Measurements from ENCODE around the gene TCP11L1.
"Not testable (repeated sequence)": the region's sequence is repeated elsewhere in the genome, so short reads cannot be mapped to it uniquely, and the experiment has no call there.

GRCh38 chr11:33122696-33123095 lies 83.3 kb downstream of the TCP11L1 start:
- not testable (repeated sequence) for TF ChIP-seq EZH2 (IDR thresholded peaks at IDR 0.05); POLR2AphosphoS5 (IDR thresholded peaks at IDR 0.05; ENCODE audit: borderline replicate concordance, low read depth, low read length)

Data from SK-N-MC (cell line).